ENCODE results near the gene CCDC184.

DNA sequence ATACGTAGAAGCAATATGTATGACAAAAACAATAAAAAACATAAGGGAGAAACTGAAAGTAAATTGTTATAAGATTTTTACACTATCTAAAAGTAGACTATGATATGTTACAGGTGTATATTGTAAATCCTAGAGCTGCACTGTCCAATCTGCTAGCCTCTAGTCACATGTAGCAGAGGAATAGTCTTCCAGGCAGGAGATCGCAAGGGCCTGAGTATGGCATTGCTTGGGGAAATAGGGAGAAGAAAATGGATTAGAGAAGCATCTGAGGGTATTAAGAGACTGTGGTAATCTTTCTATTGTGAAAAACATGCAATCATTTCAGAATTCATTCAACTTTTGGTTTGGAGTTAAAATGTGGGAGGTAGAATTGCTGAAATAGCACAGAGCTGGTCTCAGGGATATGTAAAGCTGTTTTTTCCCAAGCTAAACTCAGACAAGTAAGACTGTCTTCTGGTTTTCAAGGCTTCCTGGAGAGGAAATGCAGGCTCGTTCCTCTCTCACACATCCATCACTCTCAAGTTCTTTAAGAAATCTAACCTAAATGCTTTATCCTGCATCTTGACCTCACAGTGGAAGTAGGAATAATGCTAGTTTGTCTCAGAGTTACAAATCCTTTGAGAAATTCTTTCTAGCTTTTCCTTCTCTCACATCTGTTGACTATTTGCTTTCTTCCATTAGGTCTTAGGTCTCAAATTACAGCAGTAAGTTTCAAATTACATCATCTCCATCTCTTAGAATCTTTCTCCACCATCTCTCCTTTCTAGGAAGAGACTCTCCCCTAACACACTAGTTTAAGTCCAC is 7.6 kb upstream of the CCDC184 start:
- TF ChIP-seq NONO (IDR thresholded peaks at IDR 0.05): no peak
- no peak for TF ChIP-seq NONO (CRISPR knock-in tag; conservative IDR thresholded peaks at IDR 0.05)
- no peak for TF ChIP-seq ZNF180 (CRISPR knock-in tag; IDR thresholded peaks at IDR 0.05; ENCODE audit: borderline replicate concordance, low read depth)
- no peak for TF ChIP-seq CBFB (CRISPR knock-in tag; IDR thresholded peaks at IDR 0.05)
- TF ChIP-seq MXI1 (IDR thresholded peaks at IDR 0.05; ENCODE audit: borderline replicate concordance, low read depth, low read length): no peak
- TF ChIP-seq, protein P1, sequence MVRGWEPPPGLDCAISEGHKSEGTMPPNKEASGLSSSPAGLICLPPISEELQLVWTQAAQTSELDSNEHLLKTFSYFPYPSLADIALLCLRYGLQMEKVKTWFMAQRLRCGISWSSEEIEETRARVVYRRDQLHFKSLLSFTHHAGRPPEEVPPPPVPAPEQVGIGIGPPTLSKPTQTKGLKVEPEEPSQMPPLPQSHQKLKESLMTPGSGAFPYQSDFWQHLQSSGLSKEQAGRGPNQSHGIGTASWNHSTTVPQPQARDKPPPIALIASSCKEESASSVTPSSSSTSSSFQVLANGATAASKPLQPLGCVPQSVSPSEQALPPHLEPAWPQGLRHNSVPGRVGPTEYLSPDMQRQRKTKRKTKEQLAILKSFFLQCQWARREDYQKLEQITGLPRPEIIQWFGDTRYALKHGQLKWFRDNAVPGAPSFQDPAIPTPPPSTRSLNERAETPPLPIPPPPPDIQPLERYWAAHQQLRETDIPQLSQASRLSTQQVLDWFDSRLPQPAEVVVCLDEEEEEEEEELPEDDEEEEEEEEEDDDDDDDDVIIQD (CRISPR knock-in tag; IDR thresholded peaks at IDR 0.05; ENCODE audit: low read depth): no peak
- no peak for TF ChIP-seq ZC3H4 (CRISPR knock-in tag; IDR thresholded peaks at IDR 0.05; ENCODE audit: borderline replicate concordance)
- no peak for TF ChIP-seq CEBPB (IDR thresholded peaks at IDR 0.05; ENCODE audit: borderline replicate concordance, low read depth, low read length)
- TF ChIP-seq SP2 (CRISPR knock-in tag; IDR thresholded peaks at IDR 0.05): no peak
- TF ChIP-seq, protein P2, sequence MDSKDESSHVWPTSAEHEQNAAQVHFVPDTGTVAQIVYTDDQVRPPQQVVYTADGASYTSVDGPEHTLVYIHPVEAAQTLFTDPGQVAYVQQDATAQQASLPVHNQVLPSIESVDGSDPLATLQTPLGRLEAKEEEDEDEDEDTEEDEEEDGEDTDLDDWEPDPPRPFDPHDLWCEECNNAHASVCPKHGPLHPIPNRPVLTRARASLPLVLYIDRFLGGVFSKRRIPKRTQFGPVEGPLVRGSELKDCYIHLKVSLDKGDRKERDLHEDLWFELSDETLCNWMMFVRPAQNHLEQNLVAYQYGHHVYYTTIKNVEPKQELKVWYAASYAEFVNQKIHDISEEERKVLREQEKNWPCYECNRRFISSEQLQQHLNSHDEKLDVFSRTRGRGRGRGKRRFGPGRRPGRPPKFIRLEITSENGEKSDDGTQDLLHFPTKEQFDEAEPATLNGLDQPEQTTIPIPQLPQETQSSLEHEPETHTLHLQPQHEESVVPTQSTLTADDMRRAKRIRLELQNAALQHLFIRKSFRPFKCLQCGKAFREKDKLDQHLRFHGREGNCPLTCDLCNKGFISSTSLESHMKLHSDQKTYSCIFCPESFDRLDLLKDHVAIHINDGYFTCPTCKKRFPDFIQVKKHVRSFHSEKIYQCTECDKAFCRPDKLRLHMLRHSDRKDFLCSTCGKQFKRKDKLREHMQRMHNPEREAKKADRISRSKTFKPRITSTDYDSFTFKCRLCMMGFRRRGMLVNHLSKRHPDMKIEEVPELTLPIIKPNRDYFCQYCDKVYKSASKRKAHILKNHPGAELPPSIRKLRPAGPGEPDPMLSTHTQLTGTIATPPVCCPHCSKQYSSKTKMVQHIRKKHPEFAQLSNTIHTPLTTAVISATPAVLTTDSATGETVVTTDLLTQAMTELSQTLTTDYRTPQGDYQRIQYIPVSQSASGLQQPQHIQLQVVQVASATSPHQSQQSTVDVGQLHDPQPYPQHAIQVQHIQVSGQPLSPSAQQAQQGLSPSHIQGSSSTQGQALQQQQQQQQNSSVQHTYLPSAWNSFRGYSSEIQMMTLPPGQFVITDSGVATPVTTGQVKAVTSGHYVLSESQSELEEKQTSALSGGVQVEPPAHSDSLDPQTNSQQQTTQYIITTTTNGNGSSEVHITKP (CRISPR knock-in tag; IDR thresholded peaks at IDR 0.05; ENCODE audit: low read depth): no peak
- TF ChIP-seq MTF2 (CRISPR knock-in tag; IDR thresholded peaks at IDR 0.05; ENCODE audit: borderline replicate concordance): no peak
- TF ChIP-seq NAIF1 (CRISPR knock-in tag; IDR thresholded peaks at IDR 0.05; ENCODE audit: borderline replicate concordance): no peak
- TF ChIP-seq, protein P3, sequence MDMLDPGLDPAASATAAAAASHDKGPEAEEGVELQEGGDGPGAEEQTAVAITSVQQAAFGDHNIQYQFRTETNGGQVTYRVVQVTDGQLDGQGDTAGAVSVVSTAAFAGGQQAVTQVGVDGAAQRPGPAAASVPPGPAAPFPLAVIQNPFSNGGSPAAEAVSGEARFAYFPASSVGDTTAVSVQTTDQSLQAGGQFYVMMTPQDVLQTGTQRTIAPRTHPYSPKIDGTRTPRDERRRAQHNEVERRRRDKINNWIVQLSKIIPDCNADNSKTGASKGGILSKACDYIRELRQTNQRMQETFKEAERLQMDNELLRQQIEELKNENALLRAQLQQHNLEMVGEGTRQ (IDR thresholded peaks at IDR 0.05; ENCODE audit: low read depth, low read length): no peak
- TF ChIP-seq, protein P3 (CRISPR knock-in tag; IDR thresholded peaks at IDR 0.05; ENCODE audit: borderline replicate concordance): no peak
- TF ChIP-seq ATM (IDR thresholded peaks at IDR 0.05; ENCODE audit: borderline replicate concordance): no peak
